ENCODE data around the gene TCEAL3. TPM values are rescaled to one million over a fixed set of nuclear protein-coding genes. Genes with fewer than 3 reads are reported as not detected.
"Not testable (repeated sequence)": the region's sequence is repeated elsewhere in the genome, so short reads cannot be mapped to it uniquely, and the experiment has no call there.

TCEAL3 gene
- total RNA-seq, 2 experiments from 2014 or later = 5.0 to 5.8 TPM

GRCh38 chrX:103651151-103651773, 43.5 kb downstream of the TCEAL3 start:
- Histone ChIP-seq H3K4me1 (ENCODE audit: insufficient read depth, low read length) (no peaks in the 10 kb centered on the region), H3K4me3 (ENCODE audit: low read length) (no peak overlapping the region), H3K36me3 (ENCODE audit: insufficient read depth, low read length) (no peaks in the 10 kb centered on the region), H3K27ac (ENCODE audit: low read depth in 1 of 2, low read length in 2 of 2) (no peak overlapping the region), H3K27me3 (ENCODE audit: control insufficient read depth in 1 of 2, insufficient read depth in 2 of 2, low read length in 2 of 2) (no peaks in the 10 kb centered on the region), H3K9me3 (ENCODE audit: control insufficient read depth in 1 of 2, insufficient read depth in 1 of 2, low read length in 2 of 2) (no peaks in the 10 kb centered on the region)
- H3K4me3 Mint-ChIP-seq = no peak overlapping the region
- POLR2A ChIA-PET = no interaction called here
- no peaks in the 10 kb centered on the region for H3K36me3 Mint-ChIP-seq (ENCODE audit: low read depth)
- no peaks in the 10 kb centered on the region for H3K27me3 Mint-ChIP-seq
- no peaks in the 10 kb centered on the region for H3K9me3 Mint-ChIP-seq
- no peak for TF ChIP-seq CTCF (IDR thresholded peaks at IDR 0.05)
- ATAC-seq (ENCODE audit: poor library complexity) (no peak), DNase-seq (no peak)
- intact Hi-C loops (cut with DNase I, micrococcal nuclease) = no loop called here
- no peak overlapping the region for H3K27ac Mint-ChIP-seq
- CTCF ChIA-PET = no interaction called here
- peaks cover 3% of the 10 kb centered on the region for H3K4me1 Mint-ChIP-seq (ENCODE audit: low read depth)

GRCh38 chrX:103655230-103656000, 47.7 kb downstream of the TCEAL3 start:
- DNase-seq; H3K27ac ChIP-seq (ENCODE audit: low read depth in 1 of 2, low read length in 2 of 2); H3K4me1 Mint-ChIP-seq (ENCODE audit: low read depth); H3K36me3 ChIP-seq (ENCODE audit: insufficient read depth, low read length); H3K4me1 ChIP-seq (ENCODE audit: insufficient read depth, low read length); H3K4me3 ChIP-seq (ENCODE audit: low read length); H3K27me3 Mint-ChIP-seq; CTCF ChIA-PET; H3K9me3 Mint-ChIP-seq; intact Hi-C loops (cut with DNase I, micrococcal nuclease); H3K36me3 Mint-ChIP-seq (ENCODE audit: low read depth); H3K4me3 Mint-ChIP-seq; H3K9me3 ChIP-seq (ENCODE audit: control insufficient read depth in 1 of 2, insufficient read depth in 1 of 2, low read length in 2 of 2); H3K27me3 ChIP-seq (ENCODE audit: control insufficient read depth in 1 of 2, insufficient read depth in 2 of 2, low read length in 2 of 2); POLR2A ChIA-PET; H3K27ac Mint-ChIP-seq; ATAC-seq (ENCODE audit: poor library complexity): not testable (repeated sequence)

- ChIA-PET CTCF (no interaction called here), POLR2A (no interaction called here)
- Mint-ChIP-seq H3K36me3 (ENCODE audit: low read depth) (no peaks in the 10 kb centered on the region), H3K27ac (no peak overlapping the region), H3K4me3 (no peak overlapping the region), H3K9me3 (no peaks in the 10 kb centered on the region), H3K4me1 (ENCODE audit: low read depth) (peaks cover 8% of the 10 kb centered on the region), H3K27me3 (peaks cover 10% of the 10 kb centered on the region)
- Histone ChIP-seq H3K4me1 (ENCODE audit: insufficient read depth, low read length) (no peaks in the 10 kb centered on the region), H3K27me3 (ENCODE audit: control insufficient read depth in 1 of 2, insufficient read depth in 2 of 2, low read length in 2 of 2) (no peaks in the 10 kb centered on the region), H3K4me3 (ENCODE audit: low read length) (no peak overlapping the region), H3K36me3 (ENCODE audit: insufficient read depth, low read length) (no peaks in the 10 kb centered on the region), H3K9me3 (ENCODE audit: control insufficient read depth in 1 of 2, insufficient read depth in 1 of 2, low read length in 2 of 2) (no peaks in the 10 kb centered on the region), H3K27ac (ENCODE audit: low read depth in 1 of 2, low read length in 2 of 2) (no peak overlapping the region)
- DNase-seq (no peak), ATAC-seq (ENCODE audit: poor library complexity) (no peak)
- TF ChIP-seq CTCF (IDR thresholded peaks at IDR 0.05) = no peak
- intact Hi-C loops (cut with DNase I, micrococcal nuclease) = no loop called here
Measured at GRCh38 chrX:103656617-103657016, 48.9 kb downstream of the TCEAL3 start.

- H3K9me3 Mint-ChIP-seq; H3K4me3 ChIP-seq (ENCODE audit: low read length); H3K27ac Mint-ChIP-seq; ATAC-seq (ENCODE audit: poor library complexity); H3K36me3 Mint-ChIP-seq (ENCODE audit: low read depth); H3K4me1 ChIP-seq (ENCODE audit: insufficient read depth, low read length); H3K4me1 Mint-ChIP-seq (ENCODE audit: low read depth); H3K27ac ChIP-seq (ENCODE audit: low read depth in 1 of 2, low read length in 2 of 2); H3K9me3 ChIP-seq (ENCODE audit: control insufficient read depth in 1 of 2, insufficient read depth in 1 of 2, low read length in 2 of 2); H3K36me3 ChIP-seq (ENCODE audit: insufficient read depth, low read length); DNase-seq; H3K27me3 Mint-ChIP-seq; CTCF ChIA-PET; H3K27me3 ChIP-seq (ENCODE audit: control insufficient read depth in 1 of 2, insufficient read depth in 2 of 2, low read length in 2 of 2); POLR2A ChIA-PET; H3K4me3 Mint-ChIP-seq; intact Hi-C loops (cut with DNase I, micrococcal nuclease): not testable (repeated sequence)
Measured at GRCh38 chrX:103657066-103657465, 49.3 kb downstream of the TCEAL3 start.
